HG03097 (cell line): ENCODE measurements around the gene MACROD2.
A peak's percentile ranks its signal among the peaks of the same experiment; 100 is the strongest.

ENCODE experiments used
- ATAC-seq: cut with Tn5 transposase; IDR thresholded peaks from one replicate; pipeline ENCODE4 v1.9.1; 2021; ENCODE audit not compliant: unreplicated experiment, low FRiP score

Gene MACROD2

DNA sequence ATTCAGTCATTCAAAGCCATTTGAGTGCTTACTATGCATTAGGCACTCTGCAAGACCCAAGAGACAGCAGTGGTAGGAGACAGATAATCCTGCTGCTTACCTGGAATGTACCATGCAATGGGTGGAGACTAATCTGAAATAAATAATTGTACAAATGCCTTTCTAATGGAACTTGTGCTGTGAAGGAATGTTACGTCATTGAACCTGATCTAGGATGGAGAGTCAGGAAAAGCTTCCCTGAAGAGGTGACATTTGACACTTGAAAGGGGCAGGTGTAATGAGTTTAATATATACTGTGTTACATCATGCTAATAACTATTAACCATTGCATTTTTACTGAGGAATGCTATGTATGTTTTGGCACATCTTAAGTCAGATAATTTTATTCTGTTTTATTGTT, 833.1 kb downstream of the MACROD2 start:
- no peak for ATAC-seq

DNA sequence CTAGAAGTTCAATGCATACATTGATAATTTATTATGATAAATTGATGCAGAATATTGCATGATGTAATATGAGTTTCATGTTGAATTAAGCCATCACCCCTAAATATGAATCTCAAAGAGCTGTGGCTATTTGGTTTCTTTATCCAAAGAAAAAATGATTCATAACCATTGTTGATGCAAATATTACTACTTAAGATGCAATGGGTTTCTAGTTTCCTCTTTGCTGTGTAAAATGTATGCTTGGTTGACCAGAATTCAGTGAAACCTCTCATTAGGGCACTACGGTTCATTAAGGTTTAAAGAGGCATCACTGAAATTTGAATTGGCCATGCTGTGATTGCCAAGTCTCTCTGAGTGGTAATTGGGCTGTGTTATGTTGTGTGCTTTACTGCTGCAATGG, 834.6 kb downstream of the MACROD2 start:
- ATAC-seq: peak; percentile 56

GRCh38 chr20:14830466-14830865, 835.1 kb downstream of the MACROD2 start:
- ATAC-seq: peak; percentile 59

DNA sequence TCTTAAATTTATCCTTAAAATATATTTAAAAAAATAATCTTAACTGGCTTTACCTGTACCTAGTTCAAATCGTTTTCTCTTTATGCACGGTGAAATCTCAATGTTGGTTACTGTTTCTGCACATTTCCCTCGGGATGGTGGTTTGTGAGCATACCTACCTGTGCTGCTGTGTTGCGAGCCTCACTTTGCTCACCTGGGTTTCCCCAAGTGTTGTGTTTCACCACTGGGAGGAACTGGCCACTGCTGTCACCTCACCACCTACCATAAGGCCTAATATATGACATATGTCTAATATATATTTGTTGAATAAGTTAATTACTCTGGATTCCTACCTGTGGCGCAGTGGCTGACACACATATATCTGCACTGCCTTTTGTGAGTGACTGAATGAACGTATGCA, 835.6 kb downstream of the MACROD2 start:
- peak; percentile 12 for ATAC-seq

DNA sequence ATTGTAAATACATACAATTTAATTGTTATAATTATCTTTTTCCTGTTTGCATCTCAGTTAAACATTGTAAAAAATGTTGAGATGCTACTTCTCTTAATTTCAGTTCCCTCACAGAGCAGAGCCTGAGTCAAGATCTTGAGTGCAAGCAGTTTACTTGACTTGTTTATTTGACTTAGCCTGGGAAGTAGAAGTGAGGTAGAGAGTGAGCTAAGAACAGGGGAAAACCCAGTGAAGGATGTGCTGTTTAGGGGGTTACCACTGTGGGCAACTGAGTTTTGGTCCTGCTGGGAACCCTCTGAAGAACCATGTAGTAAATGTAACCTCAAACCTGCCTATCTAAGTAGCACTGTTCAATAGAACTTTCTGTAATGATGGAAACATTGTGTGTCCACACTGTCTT, 837.3 kb downstream of the MACROD2 start:
- peak; percentile 49 for ATAC-seq

DNA sequence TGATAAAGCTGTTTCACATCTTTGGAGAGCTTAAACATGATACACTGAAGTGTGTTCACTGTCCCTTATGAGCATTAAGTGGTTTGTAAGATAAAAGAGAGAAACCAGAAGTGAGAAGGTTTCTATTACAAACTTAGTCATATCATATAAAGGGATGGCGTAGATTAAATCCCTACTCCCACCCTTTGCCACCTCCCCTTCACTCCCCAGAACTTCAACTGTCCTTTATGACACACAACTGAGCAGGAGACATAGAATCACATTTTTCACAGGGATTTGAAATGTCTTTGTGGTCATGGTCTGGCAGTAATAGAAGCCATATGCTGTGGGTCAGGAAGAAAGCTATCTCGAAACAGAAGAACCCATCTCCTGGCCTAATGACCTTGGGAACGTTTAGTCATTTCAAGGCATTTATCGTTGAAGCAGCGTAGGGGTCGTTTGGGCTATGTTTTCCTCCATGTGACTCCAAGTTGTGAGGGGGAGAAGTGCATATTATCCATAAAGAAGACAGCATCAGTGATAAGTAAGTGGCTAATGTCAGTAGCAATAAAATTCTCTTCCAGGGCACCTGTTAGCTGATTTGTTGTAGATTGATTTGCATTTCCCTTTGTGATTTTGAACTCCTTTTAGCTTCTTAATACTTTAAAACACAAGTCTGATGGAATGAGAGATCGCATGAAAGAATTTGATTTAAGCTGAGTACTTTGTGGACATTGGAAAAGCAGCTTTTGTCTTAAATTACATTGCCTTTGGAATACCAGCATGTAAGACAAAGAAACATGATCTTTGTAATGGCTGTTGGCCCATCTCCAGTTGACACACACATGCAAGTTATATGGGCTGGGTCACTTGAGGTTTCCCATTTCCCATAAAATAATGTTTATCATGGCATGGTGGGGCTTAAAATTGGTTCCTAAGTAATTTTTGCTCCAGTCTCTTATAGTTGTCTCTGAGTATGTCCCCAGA, 843.6 kb downstream of the MACROD2 start:
- ATAC-seq: peak; percentile 59

GRCh38 chr20:14845199-14846160, 850.2 kb downstream of the MACROD2 start:
- no peak for ATAC-seq

- no peak for ATAC-seq
These were observed 853.5 kb downstream of the MACROD2 start for GRCh38 chr20:14848806-14849205.

DNA sequence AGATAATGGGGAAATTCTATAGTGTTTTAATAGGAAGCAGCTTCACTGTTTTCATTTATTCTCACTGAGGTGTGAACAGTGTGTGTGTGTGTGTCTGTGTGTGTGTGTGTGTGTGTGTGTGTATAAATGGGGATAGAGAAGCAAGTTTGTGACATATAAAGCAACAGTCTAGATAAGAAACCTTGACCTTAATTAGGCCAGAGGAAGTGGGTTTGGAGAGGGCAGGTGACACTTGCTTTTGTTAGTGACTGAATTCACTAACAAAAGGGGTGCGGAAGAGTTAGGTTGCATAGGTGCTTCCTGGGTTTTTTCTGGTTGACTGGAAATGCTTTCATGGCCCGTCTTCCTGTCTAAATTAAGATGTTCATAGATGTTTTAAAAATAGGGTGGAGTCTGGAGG, 857.8 kb downstream of the MACROD2 start:
- no peak for ATAC-seq

GRCh38 chr20:14855171-14855570, 859.9 kb downstream of the MACROD2 start:
- ATAC-seq: no peak

GRCh38 chr20:14859627-14860026, 864.3 kb downstream of the MACROD2 start:
- no peak for ATAC-seq

DNA sequence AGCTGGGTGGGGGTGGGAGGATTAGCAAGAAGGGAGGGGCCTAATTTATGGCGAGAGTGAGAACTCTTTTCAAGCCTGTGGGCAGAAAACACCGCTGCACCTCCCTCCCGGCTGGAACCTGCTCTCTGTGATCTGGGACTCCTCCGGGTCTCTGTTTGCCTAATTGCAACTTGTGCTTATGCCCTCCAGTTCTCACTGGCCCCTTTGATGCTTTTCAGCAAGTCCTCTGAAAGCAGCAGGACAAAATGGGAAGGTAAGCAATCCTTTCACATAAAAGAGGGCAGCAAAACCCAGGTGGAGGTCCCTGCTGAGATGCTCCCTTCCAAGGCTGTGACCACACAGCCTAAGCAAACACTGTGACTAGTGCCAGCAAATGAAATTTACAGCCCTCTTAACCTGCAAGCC, 865.1 kb downstream of the MACROD2 start:
- ATAC-seq: no peak

- no peak for ATAC-seq
These were observed 865.8 kb downstream of the MACROD2 start for GRCh38 chr20:14861028-14861699.

DNA sequence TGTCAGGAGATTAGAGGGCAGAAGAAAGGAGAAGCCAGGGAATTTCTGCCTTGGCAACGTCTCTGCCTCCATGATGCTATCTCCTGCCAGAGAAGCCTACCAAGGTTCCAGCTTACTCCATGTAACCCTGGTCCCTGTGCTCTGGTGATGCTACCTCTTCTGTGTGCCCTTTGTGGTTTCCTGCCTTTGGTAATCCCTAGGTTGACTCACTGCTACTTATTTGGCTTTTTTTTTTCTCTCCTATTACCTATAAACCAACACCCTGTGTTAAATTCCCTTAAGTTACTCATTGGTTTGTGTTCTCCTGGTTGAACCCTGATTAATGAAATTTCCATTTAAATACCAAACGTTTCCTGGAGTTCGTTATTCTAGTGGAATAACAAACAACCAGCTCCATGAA, 869.9 kb downstream of the MACROD2 start:
- no peak for ATAC-seq

DNA sequence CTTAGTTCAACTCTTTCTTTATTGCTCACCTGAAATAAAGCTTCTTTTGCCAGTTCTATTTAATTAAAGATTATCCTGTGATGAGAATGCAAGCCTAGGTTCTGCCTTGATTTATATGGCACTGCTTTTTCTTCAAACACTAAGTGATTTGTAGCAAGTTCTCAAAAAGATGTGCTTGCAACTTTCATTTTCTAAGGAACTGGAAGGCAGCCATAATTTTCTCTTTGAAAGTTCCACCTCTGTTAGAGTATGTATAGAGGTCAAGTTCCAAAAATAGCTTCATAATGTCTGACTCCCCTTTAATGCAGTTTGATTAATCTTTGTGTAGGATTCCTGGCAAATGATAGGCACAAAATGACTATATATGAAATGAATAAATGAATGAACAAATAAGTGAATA, 870.4 kb downstream of the MACROD2 start:
- ATAC-seq: no peak

GRCh38 chr20:14866841-14867514, 871.7 kb downstream of the MACROD2 start:
- ATAC-seq: no peak

DNA sequence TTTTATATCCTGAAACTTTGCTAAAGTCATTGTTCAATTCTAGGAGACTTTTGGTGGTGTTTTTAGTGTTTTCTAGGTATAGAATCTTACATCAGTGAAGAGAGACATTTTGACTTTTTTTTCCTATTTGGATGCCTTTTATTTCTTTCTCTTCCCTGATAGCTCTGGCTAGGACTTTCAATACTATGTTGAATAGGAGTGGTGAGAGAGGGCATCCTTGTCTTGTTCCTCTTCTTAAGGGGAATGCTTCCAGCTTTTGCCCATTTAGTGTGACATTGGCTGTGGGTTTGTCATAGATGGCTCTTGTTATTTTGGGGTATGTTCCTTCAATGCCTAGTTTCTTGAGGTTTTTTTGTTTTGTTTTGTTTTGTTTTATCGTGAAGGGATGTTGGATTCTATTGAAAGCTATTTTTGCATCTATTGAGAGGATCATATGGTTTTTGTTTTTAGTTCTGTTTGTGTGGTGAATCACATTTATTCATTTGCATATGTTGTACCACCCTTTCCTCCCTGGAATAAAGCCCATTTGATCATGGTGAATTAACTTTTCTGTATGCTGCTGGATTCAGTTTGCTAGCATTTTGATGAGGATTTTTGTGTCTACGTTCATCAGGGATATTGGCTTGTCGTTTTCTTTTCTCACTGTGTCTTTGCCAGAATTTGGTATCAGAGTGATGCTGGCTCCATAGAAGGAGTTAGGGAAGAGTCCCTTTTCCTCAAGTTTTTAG, 882.1 kb downstream of the MACROD2 start:
- no peak for ATAC-seq

DNA sequence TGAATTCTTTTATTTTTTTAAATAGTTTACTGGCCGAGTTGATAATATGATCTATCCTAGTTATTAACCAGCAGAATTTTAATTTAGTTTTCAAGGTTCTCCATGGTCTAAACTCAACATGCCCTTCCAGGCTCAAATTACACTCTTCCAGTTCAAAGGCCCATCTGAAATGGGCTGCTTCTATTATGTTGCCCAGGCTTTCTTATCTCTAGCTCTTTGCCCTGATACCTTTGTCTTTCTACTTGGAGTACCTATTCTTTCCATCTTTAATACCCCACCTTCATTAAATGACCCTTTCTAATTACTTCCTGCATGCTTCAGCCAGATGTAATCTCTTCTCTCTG, 883.3 kb downstream of the MACROD2 start:
- ATAC-seq: no peak

DNA sequence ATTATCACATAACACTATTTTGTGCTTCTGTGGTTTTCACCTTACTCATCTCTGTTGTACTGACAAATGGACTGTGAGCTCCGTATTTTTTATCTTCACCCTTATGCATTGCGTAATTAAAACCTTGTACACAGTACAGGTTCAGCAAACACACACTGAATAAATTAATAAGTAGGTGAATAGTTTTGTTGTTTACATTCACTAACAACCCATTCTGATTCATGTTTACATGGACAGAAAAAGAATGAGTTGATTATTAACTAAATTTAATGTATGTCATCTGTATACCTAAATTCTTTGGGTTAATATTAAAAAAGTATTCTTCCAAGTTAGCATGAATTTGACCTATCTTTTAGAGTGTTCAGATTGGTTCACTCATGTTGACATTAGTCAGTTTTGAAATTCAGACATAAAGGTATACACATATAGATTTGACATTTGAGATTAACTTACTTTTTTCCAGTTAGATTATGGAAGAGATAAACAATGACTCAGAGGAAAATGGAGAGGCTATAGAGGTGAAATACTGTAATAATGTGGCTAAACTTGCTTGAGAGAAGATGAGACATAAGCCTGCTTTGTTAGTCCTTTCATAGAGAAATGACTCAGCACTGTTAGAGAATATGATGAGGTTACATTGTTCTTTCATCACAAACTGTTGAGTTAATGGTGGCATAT, 883.8 kb downstream of the MACROD2 start:
- peak; percentile 71 for ATAC-seq
